GM10266 (cell line): Measurements from ENCODE around the gene LIX1L.

Experiments
- DNase-seq: peaks from one replicate; pipeline ENCODE4 v3.0.0; 2012; ENCODE audit errors: extremely low spot score
- TF ChIP-seq, protein P1 (sequence below): IDR thresholded peaks from 2 replicates; pipeline ENCODE4 v1.5.1; 2012; ENCODE audit warnings: mild to moderate bottlenecking, low read depth; ENCODE audit not compliant: control insufficient read depth, insufficient read depth; ENCODE audit errors: missing control alignments

The LIX1L gene

DNA sequence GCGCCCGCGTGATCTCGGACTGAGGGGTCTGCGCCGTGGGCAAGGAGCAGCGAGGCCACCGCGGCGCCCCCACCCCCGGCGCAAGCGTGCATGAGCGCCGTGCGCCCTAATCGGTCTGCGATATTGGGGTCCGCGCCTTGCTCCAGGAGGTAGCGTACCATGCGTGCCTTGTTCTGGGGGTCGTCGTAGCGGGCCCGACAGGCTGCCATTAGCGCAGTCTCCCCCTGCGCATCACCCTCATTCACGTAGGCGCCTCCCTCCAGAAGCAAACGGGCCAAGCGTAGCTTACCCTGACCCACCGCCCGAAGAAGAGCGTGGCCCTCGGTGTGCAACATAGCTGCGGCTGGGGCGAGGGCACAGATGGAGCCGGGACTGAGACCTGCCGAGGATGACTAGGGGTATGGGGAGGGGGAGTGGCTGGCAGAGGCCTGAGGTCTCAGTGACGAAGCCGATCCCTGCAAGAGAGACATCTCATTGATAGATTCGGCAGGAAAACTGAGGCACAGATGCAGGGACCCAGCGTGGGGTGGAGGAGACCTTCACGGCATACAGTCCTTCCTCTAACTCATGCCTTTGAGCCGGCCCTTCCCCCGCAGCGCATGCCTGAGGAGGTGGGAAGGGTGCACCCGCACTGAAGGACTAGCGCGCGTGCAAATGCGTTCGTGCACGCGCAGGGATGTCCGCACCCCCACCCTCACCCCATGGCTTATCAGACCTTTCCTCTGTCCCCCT, 3.8 kb upstream of the LIX1L start:
- DNase-seq = peak; percentile 50
- TF ChIP-seq, protein P1, sequence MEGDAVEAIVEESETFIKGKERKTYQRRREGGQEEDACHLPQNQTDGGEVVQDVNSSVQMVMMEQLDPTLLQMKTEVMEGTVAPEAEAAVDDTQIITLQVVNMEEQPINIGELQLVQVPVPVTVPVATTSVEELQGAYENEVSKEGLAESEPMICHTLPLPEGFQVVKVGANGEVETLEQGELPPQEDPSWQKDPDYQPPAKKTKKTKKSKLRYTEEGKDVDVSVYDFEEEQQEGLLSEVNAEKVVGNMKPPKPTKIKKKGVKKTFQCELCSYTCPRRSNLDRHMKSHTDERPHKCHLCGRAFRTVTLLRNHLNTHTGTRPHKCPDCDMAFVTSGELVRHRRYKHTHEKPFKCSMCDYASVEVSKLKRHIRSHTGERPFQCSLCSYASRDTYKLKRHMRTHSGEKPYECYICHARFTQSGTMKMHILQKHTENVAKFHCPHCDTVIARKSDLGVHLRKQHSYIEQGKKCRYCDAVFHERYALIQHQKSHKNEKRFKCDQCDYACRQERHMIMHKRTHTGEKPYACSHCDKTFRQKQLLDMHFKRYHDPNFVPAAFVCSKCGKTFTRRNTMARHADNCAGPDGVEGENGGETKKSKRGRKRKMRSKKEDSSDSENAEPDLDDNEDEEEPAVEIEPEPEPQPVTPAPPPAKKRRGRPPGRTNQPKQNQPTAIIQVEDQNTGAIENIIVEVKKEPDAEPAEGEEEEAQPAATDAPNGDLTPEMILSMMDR = no peak

GRCh38 chr1:145961109-145961424, 3.2 kb upstream of the LIX1L start:
- DNase-seq = no peak
- TF ChIP-seq, protein P1 = no peak

GRCh38 chr1:145960468-145961108, 2.8 kb upstream of the LIX1L start:
- TF ChIP-seq, protein P1 = no peak
- DNase-seq = peak; percentile 57

DNA sequence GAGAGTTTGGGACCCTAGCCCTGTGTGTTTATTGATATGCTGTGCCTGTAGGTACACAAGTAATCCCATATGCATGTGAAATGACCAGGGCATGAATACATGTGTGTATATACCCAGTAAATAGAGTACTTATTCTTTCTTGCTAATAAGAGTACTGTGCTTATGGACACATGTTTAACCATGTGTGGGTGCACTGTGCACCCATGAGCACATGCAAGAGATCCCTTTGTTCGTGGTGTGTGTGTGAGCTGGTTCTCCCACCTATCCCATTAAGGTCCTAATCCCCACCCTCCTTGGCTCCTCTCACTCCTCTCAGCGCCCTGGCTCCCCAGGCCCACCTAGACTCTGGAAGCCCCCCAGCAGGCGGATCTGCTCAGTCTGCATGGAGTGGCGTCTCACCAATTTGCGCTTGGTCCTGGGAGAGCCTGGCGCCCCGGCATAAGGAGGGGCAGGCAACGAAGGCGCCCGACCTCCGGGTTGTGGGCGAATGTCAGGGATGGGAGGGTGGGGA, 2.2 kb upstream of the LIX1L start:
- DNase-seq = no peak
- TF ChIP-seq, protein P1 = no peak

DNA sequence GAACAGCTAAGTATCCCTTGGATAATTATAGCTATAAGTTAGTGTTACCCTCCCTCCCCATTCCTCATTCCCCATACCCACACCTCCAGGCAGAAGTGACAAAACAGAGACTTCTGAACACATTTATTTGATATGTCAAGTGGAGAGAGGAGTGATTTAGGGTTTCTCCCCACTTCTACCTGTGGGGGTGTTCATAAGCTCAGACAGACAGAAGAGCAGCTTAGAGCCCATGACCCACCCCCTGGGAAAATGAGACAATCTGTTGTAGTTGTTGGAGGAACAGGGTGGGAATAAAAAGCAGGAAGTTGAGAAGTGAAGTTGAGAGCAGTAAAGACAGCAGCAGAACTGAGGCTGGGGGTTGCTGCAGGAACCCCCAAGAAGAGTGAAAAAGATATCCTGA, 1.5 kb upstream of the LIX1L start:
- TF ChIP-seq, protein P1 = no peak
- no peak for DNase-seq

GRCh38 chr1:145958734-145959133, 917 bp upstream of the LIX1L start:
- TF ChIP-seq, protein P1 = no peak

More at GRCh38 chr1:145958734-145959133, 917 bp upstream of the LIX1L start:
- no peak for DNase-seq
